Fibroblast of mammary gland (primary cell): Measurements from ENCODE around the gene XKR7.
"Not testable (repeated sequence)": the region's sequence is repeated elsewhere in the genome, so short reads cannot be mapped to it uniquely, and the experiment has no call there.

Source experiments
- DNase-seq: peaks from one replicate; pipeline ENCODE4 v3.0.0-alpha.2; 2010; ENCODE audit warnings: low read depth
- H3K4me3 ChIP-seq: 2 replicates; pipeline ENCODE4 v1.5.1; 2011; ENCODE audit warnings: low read depth, mild to moderate bottlenecking, low read length, moderate library complexity; ENCODE audit not compliant: control insufficient read depth
- CTCF ChIP-seq: conservative IDR thresholded peaks from 2 replicates; pipeline ENCODE4 v1.5.1; 2011; ENCODE audit warnings: low read depth, low read length, inconsistent platforms; ENCODE audit not compliant: control insufficient read depth, insufficient read depth

Gene XKR7

DNA sequence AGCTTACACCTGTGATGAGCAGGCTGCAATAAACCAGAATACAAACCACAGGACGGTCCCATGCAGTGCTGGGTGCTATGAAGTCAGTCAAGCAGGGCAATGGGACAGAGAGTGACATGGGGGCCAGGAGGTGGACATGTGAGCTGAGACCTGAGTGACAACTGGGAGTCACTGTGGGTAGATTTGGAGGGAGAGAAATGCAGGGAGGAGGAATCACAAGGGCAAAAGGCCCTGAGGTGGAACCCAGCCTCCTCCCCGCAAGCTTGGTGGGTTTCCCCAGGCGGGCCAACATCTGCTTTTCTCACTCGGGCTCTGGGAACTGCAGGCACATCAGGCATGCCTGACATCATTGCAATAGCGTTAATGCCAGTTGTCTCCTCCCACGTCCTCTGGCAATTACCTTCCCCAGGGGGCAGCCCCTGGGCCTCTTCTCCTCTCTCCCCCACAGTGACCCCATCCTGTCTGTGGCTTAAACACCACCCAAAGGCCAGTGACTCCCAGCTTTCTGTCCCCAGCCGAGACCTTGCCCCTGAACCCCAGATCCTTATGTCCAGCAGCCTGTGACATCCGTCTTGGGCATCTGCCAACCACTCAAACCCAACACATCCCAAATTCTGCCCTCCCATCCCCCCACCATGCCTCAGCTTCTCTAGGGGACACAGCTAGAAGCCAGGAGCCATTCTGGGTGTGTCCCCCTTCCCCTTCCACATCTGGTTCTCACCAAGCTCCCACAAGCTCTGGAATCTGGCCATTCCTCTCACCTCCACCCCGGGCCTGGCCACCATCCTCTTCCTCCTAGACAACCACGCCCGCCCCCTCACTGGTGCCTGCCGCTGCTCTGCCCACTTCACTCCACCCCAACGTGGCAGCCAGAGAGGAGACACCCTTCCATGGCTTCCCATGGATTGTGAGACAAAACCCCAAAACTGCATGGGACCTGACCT is 44.3 kb upstream of the XKR7 start:
- DNase-seq: no peak
- TF ChIP-seq CTCF: no peak
- no peak overlapping the region for H3K4me3 ChIP-seq

DNA sequence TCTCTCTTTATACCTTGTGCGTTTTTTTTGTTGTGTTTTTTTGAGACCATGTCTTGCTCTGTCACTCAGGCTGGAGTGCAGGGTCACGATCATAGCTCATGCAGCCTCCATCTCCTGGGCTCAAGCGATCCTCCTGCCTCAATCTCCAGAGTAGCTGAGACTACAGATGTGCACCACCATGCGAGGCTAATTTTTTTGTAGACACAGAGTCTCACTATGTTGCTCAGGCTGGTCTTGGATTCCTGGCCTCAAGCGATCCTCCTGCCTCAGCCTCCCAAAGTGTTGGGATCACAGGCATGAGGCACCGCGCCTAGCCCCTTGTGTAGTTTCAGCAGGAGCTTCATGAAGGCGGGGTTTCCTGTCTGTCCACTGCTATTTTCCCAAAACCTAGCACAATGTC is 43.4 kb upstream of the XKR7 start:
- no peak for TF ChIP-seq CTCF
- no peak for DNase-seq

DNA sequence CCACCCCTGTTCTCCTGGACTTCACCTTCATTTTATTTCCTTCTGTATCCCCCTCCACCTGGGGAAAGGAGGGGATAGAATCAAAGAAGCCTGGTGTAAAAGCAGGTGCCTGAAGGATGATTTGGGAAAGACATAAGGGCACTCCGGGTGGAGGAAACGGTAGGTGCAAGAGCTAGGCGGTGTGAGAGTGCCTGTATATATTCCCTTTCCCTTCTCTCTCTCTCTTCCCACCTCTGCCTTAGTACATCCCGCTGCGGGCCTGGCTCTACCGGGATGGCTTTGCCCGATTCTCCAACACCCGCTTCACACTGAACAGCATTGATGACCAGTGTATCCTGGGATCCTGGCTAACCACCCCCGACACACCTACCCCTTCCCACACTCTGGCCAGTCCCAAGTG is 42.3 kb upstream of the XKR7 start:
- no peak for DNase-seq
- TF ChIP-seq CTCF: no peak
- H3K4me3 ChIP-seq: no peak overlapping the region

More for the DNA sequence above, 43.4 kb upstream of the XKR7 start:
- no peak overlapping the region for H3K4me3 ChIP-seq

DNA sequence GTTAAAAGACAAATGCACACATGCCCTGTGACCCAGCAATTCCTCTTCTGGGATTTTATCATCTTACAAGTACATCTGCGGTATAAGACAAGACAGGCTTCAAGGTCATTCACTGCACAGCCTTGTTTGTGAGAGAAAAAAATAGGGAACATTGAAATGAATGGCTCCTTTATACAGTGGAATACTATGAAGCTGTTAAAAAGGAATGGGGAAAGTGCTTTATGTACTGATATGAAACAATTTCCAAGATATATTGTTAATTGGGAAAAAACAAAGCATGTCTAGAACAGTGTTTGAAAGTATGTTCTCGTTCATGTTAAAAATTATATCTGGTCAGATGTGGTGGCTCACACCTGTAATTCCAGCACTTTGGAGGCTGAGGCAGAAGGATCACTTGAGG is 41.5 kb upstream of the XKR7 start:
- TF ChIP-seq CTCF: no peak
- H3K4me3 ChIP-seq: no peak overlapping the region
- DNase-seq: no peak

GRCh38 chr20:31927627-31928159 is 40.3 kb upstream of the XKR7 start:
- no peak for DNase-seq

DNA sequence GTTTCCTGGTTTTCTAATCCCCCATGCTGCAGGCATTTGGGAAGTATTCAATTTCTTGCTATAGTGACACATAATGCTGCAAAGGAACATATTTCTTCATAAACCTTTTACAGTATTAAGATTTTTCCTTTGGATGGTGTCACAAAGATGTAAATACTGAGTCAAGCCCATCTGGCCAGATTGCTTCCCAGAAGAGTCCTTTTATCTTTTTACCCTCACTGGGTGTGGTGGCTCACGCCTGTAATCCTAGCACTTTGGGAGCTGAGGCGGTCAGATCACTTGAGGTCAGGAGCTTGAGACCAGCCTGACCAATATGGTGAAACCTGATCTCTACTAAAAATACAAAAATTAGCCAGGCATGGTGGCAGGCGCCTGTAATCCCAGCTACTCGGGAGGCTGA is 38.3 kb upstream of the XKR7 start:
- not testable (repeated sequence) for H3K4me3 ChIP-seq, DNase-seq

More at GRCh38 chr20:31927627-31928159, 40.3 kb upstream of the XKR7 start:
- H3K4me3 ChIP-seq: no peak overlapping the region
- TF ChIP-seq CTCF: no peak

- no peak for DNase-seq
- H3K4me3 ChIP-seq: no peak overlapping the region
- no peak for TF ChIP-seq CTCF
Measured at GRCh38 chr20:31930779-31931178, 37.2 kb upstream of the XKR7 start.
